Thoracic aorta (tissue), 2 donors: ENCODE measurements around the gene MAPKAPK2. TPM values are rescaled to one million over a fixed set of nuclear protein-coding genes. Genes with fewer than 3 reads are reported as not detected.

Experiments
- ATAC-seq: fragments of 150-250 bp; one replicate; pipeline ENCODE4 v1.8.0; 2017; ENCODE audit warnings: low read depth; ENCODE audit not compliant: insufficient number of reproducible peaks, low FRiP score
- DNase-seq: peaks from one replicate; pipeline ENCODE4 v3.0.0-alpha.2; 2020; ENCODE audit warnings: low spot score
- H3K27ac ChIP-seq, 2 donors: fragments of 200-600 bp; sonication (generic); 1 replicate in 1 of 2; 2 replicates in 1 of 2; pipeline ENCODE4 v1.5.1; 2016; ENCODE audit warnings: mild to moderate bottlenecking in 2 of 2, moderate library complexity in 2 of 2
- H3K27me3 ChIP-seq: fragments of 200-600 bp; sonication (generic); replicated peaks from 2 replicates; pipeline ENCODE4 v1.6.0; 2016; ENCODE audit warnings: mild to moderate bottlenecking; ENCODE audit not compliant: insufficient read depth
- H3K36me3 ChIP-seq: fragments of 200-600 bp; sonication (generic); one replicate; pipeline ENCODE4 v1.5.1; 2016
- H3K4me1 ChIP-seq, 2 donors: fragments of 200-600 bp; sonication (generic); 1 replicate in 1 of 2; 2 replicates in 1 of 2; pipeline versions ENCODE4 v1.5.1 to v1.6.0; 2016; ENCODE audit warnings: low read depth in 2 of 2, mild to moderate bottlenecking in 1 of 2; ENCODE audit not compliant: control insufficient read depth in 1 of 2
- H3K4me3 ChIP-seq: fragments of 200-600 bp; sonication (generic); 2 replicates; pipeline ENCODE4 v1.5.1; 2016; ENCODE audit warnings: mild to moderate bottlenecking
- H3K9me3 ChIP-seq: fragments of 200-600 bp; sonication (generic); 2 replicates; pipeline ENCODE4 v1.5.1; 2016
- CTCF ChIP-seq: fragments of 200-600 bp; sonication (generic); IDR thresholded peaks from one replicate; pipeline ENCODE4 v1.5.1; 2019; ENCODE audit warnings: antibody characterized with exemption
- total RNA-seq, 2 donors: library from RNA; depleted of rRNA; stranded (reverse); fragments of >200 nt; gene quantifications; one replicate each; pipeline versions ENCODE4 v1.1.0 to v1.2.3, GENCODE V29; 2016

Gene MAPKAPK2
- total RNA-seq, 2 donors from 2014 or later, result 80.7 to 89.2 TPM

- no peak for ATAC-seq
- H3K9me3 ChIP-seq, result no peaks in the 10 kb centered on the region
- H3K4me1 ChIP-seq, result peaks cover 23 to 35% of the 10 kb centered on the region in 2 donors
- no peaks in the 10 kb centered on the region for H3K27me3 ChIP-seq
- no peak overlapping the region for H3K27ac ChIP-seq
- peak overlapping the region; percentile 83 for H3K4me3 ChIP-seq
- DNase-seq, result no peak
- no peaks in the 10 kb centered on the region for H3K36me3 ChIP-seq
- no peak for TF ChIP-seq CTCF
Observed at GRCh38 chr1:206684003-206684402, 702 bp upstream of the MAPKAPK2 start.

- H3K27ac ChIP-seq, result peak overlapping the region; percentile 98 to 99
- peak overlapping the region; percentile 83 for H3K4me3 ChIP-seq
- DNase-seq, result no peak
- ATAC-seq, result peak; percentile 34
- peaks cover 34 to 49% of the 10 kb centered on the region in 2 donors for H3K4me1 ChIP-seq
- H3K9me3 ChIP-seq, result no peaks in the 10 kb centered on the region
- H3K27me3 ChIP-seq, result no peaks in the 10 kb centered on the region
- TF ChIP-seq CTCF, result no peak
- H3K36me3 ChIP-seq, result no peaks in the 10 kb centered on the region
Observed at GRCh38 chr1:206685334-206685768, 646 bp downstream of the MAPKAPK2 start.

- H3K4me1 ChIP-seq, result peaks cover 40 to 54% of the 10 kb centered on the region in 2 donors
- no peaks in the 10 kb centered on the region for H3K27me3 ChIP-seq
Observed at GRCh38 chr1:206685769-206686477, 1.2 kb downstream of the MAPKAPK2 start.

GRCh38 chr1:206686478-206687249 lies 2.0 kb downstream of the MAPKAPK2 start:
- Histone ChIP-seq H3K36me3 (no peaks in the 10 kb centered on the region), H3K9me3 (no peaks in the 10 kb centered on the region), H3K27me3 (no peaks in the 10 kb centered on the region), H3K27ac (peak overlapping the region; percentile 98 to 99), H3K4me1 (peaks cover 45 to 60% of the 10 kb centered on the region in 2 donors), H3K4me3 (peak overlapping the region; percentile 83)
- TF ChIP-seq CTCF, result no peak
- ATAC-seq (no peak), DNase-seq (no peak)

More at GRCh38 chr1:206685769-206686477, 1.2 kb downstream of the MAPKAPK2 start:
- Histone ChIP-seq H3K27ac (peak overlapping the region; percentile 98 to 99), H3K4me3 (peak overlapping the region; percentile 83), H3K9me3 (no peaks in the 10 kb centered on the region), H3K36me3 (no peaks in the 10 kb centered on the region)
- ATAC-seq (peak; percentile 71), DNase-seq (no peak)
- TF ChIP-seq CTCF, result no peak

- DNase-seq (no peak), ATAC-seq (no peak)
- TF ChIP-seq CTCF, result no peak
- Histone ChIP-seq H3K36me3 (no peaks in the 10 kb centered on the region), H3K27me3 (no peaks in the 10 kb centered on the region), H3K27ac (peak overlapping the region; percentile 98 to 99), H3K4me3 (peak overlapping the region; percentile 83), H3K9me3 (no peaks in the 10 kb centered on the region), H3K4me1 (peaks cover 52 to 67% of the 10 kb centered on the region in 2 donors)
Observed at GRCh38 chr1:206687251-206687914, 2.7 kb downstream of the MAPKAPK2 start.
